ENCODE data around the gene GPHN. TPM values are rescaled to one million over a fixed set of nuclear protein-coding genes. Genes with fewer than 3 reads are reported as not detected.

The GPHN gene
- polyA plus RNA-seq, 1 donor (not counting 4 experiments of a cell fraction or from before 2014, with no cell fraction given): 17.6 TPM

DNA sequence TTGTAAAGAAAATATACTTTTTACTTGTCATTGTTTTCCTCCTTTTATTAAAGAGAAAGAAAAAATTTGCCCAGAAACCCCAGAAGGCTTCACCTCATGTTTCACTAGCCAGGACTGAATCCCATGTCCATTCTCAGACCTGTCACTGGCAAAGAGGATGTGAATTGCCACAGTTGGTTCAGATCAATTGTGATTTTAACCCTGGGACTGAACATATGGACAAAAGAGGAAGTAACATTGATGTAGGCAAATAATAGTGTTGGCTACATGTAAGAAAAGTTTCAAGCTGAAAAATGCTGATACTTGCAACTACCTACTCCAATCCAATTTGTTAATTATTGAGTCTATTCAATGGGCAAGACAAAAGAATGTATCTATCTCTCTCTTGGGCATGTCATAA is 30.4 kb upstream of the GPHN start:
- Histone ChIP-seq H3K27ac (ENCODE audit: control insufficient read depth, insufficient read depth, low read length) (no peak overlapping the region), H4K20me1 (ENCODE audit: control insufficient read depth, extremely low read depth, insufficient read depth, low read length) (no peaks in the 10 kb centered on the region), H3K4me2 (ENCODE audit: control insufficient read depth, extremely low read depth, insufficient read depth, low read depth, low read length) (no peak overlapping the region), H2AFZ (ENCODE audit: control insufficient read depth, low read length) (no peak overlapping the region), H3K9me1 (ENCODE audit: control insufficient read depth, extremely low read depth, insufficient read depth, low read length) (no peaks in the 10 kb centered on the region), H3K4me1 (ENCODE audit: control insufficient read depth, extremely low read depth, insufficient read depth, low read length) (no peaks in the 10 kb centered on the region), H3K9ac (ENCODE audit: control insufficient read depth, extremely low read depth, insufficient read depth, low read length) (no peak overlapping the region), H3K9me3 (ENCODE audit: control insufficient read depth, low read depth, low read length) (no peaks in the 10 kb centered on the region), H3K4me3 (ENCODE audit: control insufficient read depth in 2 of 3, extremely low read depth in 1 of 3, insufficient read depth in 2 of 3, low read depth in 1 of 3, low read length in 3 of 3) (no peak overlapping the region), H3K27me3 (ENCODE audit: control insufficient read depth, extremely low read depth, insufficient read depth, low read length) (no peaks in the 10 kb centered on the region), H3K36me3 (ENCODE audit: control insufficient read depth in 2 of 2, extremely low read depth in 1 of 2, insufficient read depth in 2 of 2, low read length in 2 of 2) (no peaks in the 10 kb centered on the region), H3K79me2 (ENCODE audit: control insufficient read depth, insufficient read depth, low read length) (no peaks in the 10 kb centered on the region)
- dilution Hi-C loops (cut with MboI; ENCODE audit: extremely low pct_ligation_motif_present, low sequenced_read_pairs): no loop called here
- FAIRE-seq: no peak
- no peak for DNase-seq (ENCODE audit: low read depth, low spot score)
- TF ChIP-seq EZH2 (IDR thresholded peaks at IDR 0.05; ENCODE audit: low read length): no peak
- TF ChIP-seq, protein P1, sequence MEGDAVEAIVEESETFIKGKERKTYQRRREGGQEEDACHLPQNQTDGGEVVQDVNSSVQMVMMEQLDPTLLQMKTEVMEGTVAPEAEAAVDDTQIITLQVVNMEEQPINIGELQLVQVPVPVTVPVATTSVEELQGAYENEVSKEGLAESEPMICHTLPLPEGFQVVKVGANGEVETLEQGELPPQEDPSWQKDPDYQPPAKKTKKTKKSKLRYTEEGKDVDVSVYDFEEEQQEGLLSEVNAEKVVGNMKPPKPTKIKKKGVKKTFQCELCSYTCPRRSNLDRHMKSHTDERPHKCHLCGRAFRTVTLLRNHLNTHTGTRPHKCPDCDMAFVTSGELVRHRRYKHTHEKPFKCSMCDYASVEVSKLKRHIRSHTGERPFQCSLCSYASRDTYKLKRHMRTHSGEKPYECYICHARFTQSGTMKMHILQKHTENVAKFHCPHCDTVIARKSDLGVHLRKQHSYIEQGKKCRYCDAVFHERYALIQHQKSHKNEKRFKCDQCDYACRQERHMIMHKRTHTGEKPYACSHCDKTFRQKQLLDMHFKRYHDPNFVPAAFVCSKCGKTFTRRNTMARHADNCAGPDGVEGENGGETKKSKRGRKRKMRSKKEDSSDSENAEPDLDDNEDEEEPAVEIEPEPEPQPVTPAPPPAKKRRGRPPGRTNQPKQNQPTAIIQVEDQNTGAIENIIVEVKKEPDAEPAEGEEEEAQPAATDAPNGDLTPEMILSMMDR (optimal IDR thresholded peaks at IDR 0.05 in 1 of 3, IDR thresholded peaks at IDR 0.05 in 1 of 3, conservative IDR thresholded peaks at IDR 0.05 in 1 of 3; ENCODE audit: extremely low read depth in 1 of 3, insufficient read depth in 2 of 3, low read length in 3 of 3): no peak

DNA sequence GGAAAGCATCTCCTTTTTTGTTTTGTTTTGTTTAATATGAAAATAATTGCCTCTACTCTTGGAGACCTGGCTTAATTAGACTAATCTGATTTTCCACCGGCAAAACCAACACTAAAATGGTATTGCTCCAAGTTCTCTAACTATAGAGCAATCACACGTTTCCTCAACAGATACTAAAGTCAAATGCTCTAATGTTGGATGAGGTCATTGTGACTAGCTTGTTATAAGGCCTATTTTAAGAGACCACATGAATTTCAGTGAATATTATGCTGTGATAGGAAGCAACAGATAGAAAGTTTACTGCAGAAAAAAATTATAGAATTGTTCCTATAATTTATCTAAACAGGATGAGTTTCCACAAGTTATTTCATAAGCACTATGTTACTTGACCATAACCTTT is 25.1 kb upstream of the GPHN start:
- Histone ChIP-seq H3K4me3 (ENCODE audit: control insufficient read depth in 2 of 3, extremely low read depth in 1 of 3, insufficient read depth in 2 of 3, low read depth in 1 of 3, low read length in 3 of 3) (no peak overlapping the region), H3K27ac (ENCODE audit: control insufficient read depth, insufficient read depth, low read length) (no peak overlapping the region), H3K9ac (ENCODE audit: control insufficient read depth, extremely low read depth, insufficient read depth, low read length) (no peak overlapping the region), H3K4me1 (ENCODE audit: control insufficient read depth, extremely low read depth, insufficient read depth, low read length) (no peaks in the 10 kb centered on the region), H3K4me2 (ENCODE audit: control insufficient read depth, extremely low read depth, insufficient read depth, low read depth, low read length) (no peak overlapping the region), H3K9me1 (ENCODE audit: control insufficient read depth, extremely low read depth, insufficient read depth, low read length) (no peaks in the 10 kb centered on the region), H3K79me2 (ENCODE audit: control insufficient read depth, insufficient read depth, low read length) (no peaks in the 10 kb centered on the region), H3K9me3 (ENCODE audit: control insufficient read depth, low read depth, low read length) (no peaks in the 10 kb centered on the region), H3K36me3 (ENCODE audit: control insufficient read depth in 2 of 2, extremely low read depth in 1 of 2, insufficient read depth in 2 of 2, low read length in 2 of 2) (no peaks in the 10 kb centered on the region), H2AFZ (ENCODE audit: control insufficient read depth, low read length) (no peak overlapping the region), H3K27me3 (ENCODE audit: control insufficient read depth, extremely low read depth, insufficient read depth, low read length) (no peaks in the 10 kb centered on the region), H4K20me1 (ENCODE audit: control insufficient read depth, extremely low read depth, insufficient read depth, low read length) (no peaks in the 10 kb centered on the region)
- DNase-seq (ENCODE audit: low read depth, low spot score) (no peak), FAIRE-seq (no peak)
- TF ChIP-seq, protein P1 (optimal IDR thresholded peaks at IDR 0.05 in 1 of 3, IDR thresholded peaks at IDR 0.05 in 1 of 3, conservative IDR thresholded peaks at IDR 0.05 in 1 of 3; ENCODE audit: extremely low read depth in 1 of 3, insufficient read depth in 2 of 3, low read length in 3 of 3): no peak
- TF ChIP-seq EZH2 (IDR thresholded peaks at IDR 0.05; ENCODE audit: low read length): no peak
- dilution Hi-C loops (cut with MboI; ENCODE audit: extremely low pct_ligation_motif_present, low sequenced_read_pairs): no loop called here
